Bronchial epithelial cell (primary cell): ENCODE data around the gene JARID2. TPM values are rescaled to one million over a fixed set of nuclear protein-coding genes. Genes with fewer than 3 reads are reported as not detected.

Experiments used
- DNase-seq: peaks from one replicate; pipeline ENCODE4 v3.0.0-alpha.2; 2010; ENCODE audit warnings: low read depth
- FAIRE-seq: peaks from 2 replicates; lab custom pipeline; 2011; peaks lifted over from hg19 to GRCh38; lab: Jason Lieb, UNC
- H3K27me3 ChIP-seq: 2 replicates; pipeline ENCODE4 v1.5.1; 2011; ENCODE audit warnings: low read length; ENCODE audit not compliant: control insufficient read depth, insufficient read depth
- H3K36me3 ChIP-seq: 2 replicates; pipeline ENCODE4 v1.5.1; 2011; ENCODE audit warnings: low read length; ENCODE audit not compliant: control insufficient read depth, insufficient read depth
- H3K4me3 ChIP-seq: 2 replicates; pipeline ENCODE4 v1.5.1; 2011; ENCODE audit warnings: mild to moderate bottlenecking, low read depth, low read length, control low read depth
- total RNA-seq: library from RNA; depleted of rRNA; stranded (reverse); fragments of >200 nt; gene quantifications from 2 replicates; pipeline ENCODE4 v1.2.1, GENCODE V29; 2014
- TF ChIP-seq, protein P1 (sequence below): IDR thresholded peaks from 2 replicates; pipeline ENCODE4 v1.5.1; 2011; ENCODE audit warnings: mild to moderate bottlenecking, moderate library complexity, low read length, control low read depth, inconsistent platforms; ENCODE audit not compliant: insufficient read depth, severe bottlenecking

JARID2 gene
- total RNA-seq, 1 donor from 2014 or later: 29.2 TPM

DNA sequence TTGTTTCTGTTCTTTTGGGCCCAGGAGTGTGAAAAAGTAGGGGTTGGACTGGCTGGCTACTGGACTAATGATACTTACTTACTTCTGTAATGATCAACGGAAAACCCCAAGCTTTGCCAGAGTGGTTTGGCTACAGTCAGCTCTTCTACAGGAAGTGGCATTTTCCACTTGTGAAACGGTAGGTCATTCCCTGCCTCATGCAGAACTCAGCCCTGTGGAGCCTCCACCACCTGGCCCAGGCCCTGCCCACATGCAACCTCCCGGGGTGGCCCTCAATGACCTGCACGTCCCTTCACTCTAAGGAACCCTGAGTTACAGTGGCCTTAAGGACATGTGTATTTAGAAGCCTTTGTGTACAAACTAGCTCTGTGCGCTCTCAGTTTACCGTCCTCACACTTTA is 276.6 kb downstream of the JARID2 start:
- H3K27me3 ChIP-seq: no peaks in the 10 kb centered on the region
- DNase-seq (no peak), FAIRE-seq (no peak)
- H3K36me3 ChIP-seq: peaks cover 14% of the 10 kb centered on the region
- no peak overlapping the region for H3K4me3 ChIP-seq
- TF ChIP-seq, protein P1, sequence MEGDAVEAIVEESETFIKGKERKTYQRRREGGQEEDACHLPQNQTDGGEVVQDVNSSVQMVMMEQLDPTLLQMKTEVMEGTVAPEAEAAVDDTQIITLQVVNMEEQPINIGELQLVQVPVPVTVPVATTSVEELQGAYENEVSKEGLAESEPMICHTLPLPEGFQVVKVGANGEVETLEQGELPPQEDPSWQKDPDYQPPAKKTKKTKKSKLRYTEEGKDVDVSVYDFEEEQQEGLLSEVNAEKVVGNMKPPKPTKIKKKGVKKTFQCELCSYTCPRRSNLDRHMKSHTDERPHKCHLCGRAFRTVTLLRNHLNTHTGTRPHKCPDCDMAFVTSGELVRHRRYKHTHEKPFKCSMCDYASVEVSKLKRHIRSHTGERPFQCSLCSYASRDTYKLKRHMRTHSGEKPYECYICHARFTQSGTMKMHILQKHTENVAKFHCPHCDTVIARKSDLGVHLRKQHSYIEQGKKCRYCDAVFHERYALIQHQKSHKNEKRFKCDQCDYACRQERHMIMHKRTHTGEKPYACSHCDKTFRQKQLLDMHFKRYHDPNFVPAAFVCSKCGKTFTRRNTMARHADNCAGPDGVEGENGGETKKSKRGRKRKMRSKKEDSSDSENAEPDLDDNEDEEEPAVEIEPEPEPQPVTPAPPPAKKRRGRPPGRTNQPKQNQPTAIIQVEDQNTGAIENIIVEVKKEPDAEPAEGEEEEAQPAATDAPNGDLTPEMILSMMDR: no peak

DNA sequence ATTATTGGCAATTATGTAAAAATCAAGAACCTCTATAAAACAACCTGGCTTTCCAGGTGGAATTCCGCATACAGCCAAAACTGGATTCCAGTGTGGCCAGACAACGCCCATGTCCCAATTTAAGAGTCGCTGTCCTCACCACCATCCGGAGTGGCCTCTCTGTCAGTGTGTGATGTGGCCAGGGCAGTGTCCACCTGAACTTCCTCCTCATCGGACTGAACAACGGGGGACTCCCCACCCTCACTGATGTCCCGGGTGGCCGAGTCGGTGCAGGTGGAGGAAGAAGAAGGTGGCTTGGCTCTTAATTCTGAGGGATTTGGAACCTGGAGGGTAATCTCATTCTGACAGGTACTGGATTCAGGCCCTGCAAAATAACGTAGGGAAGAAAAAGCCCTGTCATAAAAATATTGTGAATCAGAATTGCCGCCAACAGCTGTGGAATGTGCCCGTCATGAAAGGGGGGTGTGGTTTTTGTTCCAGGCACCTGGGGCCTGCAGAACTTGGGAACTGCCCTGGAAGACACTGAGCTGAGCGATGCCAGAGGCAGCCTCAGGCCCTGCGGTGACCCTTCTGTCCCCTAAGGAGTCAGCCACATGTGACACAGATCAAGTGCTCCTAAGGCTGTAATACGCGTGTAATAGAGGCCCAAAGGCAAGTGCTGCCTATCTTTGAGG is 277.1 kb downstream of the JARID2 start:
- TF ChIP-seq, protein P1: no peak
- H3K36me3 ChIP-seq: peaks cover 11% of the 10 kb centered on the region
- DNase-seq: no peak
- no peak overlapping the region for H3K4me3 ChIP-seq
- no peaks in the 10 kb centered on the region for H3K27me3 ChIP-seq
- FAIRE-seq: no peak

DNA sequence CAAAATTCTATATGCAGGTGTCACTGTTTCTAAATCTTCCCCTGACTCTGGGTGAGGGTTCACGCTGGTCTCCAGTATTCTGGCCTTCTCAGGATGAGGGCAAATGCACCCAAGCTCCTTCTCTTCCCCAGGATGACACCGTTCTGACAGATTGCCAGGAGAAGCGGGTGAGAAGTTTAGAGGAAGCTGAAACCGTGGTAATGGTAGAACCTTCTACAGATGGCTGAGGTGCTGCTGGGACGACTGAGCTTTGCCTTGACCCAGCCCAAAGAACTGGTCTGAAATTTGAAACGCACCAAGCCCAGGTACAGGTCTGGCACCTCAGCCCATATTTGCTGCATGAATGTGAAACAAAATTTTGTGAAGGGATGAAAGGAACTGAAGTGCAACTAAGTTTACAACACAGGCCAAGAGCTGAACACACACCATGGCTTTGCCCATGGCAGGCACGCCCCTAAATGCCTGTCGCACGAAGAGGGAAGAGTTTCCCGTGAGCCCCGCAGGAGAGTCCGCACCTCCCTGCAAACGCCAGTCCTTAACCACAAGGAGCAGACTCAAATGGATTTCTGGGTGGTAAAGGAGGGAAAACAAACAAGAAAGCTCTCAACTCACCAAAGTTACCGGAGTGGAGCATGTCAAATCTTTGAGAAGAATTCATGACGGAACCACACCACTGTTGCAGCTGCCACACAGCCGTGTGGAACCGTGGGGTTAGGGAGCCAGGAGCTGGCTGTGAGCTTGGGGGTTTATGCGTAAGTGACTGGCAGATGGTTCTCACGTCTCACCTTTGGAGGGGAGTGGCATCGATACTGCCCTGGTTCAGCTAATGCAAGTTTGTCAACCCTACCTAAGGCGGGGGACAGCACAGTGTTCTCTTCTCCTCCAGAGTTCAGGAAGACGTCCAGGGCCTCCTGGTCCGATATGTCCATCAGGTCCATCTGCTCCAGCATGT is 278.1 kb downstream of the JARID2 start:
- FAIRE-seq: no peak
- DNase-seq: no peak
- Histone ChIP-seq H3K36me3 (peaks cover 8% of the 10 kb centered on the region), H3K4me3 (no peak overlapping the region), H3K27me3 (no peaks in the 10 kb centered on the region)
- TF ChIP-seq, protein P1: no peak

DNA sequence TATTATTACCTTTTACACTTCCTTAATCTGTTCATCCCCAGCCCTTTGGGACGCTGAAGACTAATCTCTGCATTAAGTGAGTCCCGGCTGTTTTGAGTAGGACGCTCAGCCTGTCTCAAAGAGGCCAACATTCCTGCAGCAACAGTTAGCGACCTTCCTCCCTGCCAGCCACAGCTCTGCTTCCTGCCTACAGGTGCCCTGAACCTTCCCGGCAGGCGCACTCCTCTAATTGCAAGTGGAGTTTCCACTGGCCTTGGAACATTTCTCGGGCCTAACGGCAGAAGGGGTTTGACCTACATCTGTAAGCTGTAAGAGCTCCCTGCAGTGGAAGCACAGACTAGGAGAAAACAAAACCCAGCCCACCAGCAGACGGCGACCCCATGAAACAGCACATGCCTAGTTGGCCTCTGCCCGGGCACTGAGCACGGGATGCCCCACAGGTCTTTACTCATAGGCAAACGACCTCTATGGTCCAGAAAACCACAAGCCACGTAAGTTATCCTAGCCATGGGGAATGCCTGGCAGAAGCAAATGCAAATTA is 279.1 kb downstream of the JARID2 start:
- FAIRE-seq (no peak), DNase-seq (no peak)
- H3K36me3 ChIP-seq: peaks cover 7% of the 10 kb centered on the region
- no peaks in the 10 kb centered on the region for H3K27me3 ChIP-seq
- TF ChIP-seq, protein P1: no peak
- no peak overlapping the region for H3K4me3 ChIP-seq

DNA sequence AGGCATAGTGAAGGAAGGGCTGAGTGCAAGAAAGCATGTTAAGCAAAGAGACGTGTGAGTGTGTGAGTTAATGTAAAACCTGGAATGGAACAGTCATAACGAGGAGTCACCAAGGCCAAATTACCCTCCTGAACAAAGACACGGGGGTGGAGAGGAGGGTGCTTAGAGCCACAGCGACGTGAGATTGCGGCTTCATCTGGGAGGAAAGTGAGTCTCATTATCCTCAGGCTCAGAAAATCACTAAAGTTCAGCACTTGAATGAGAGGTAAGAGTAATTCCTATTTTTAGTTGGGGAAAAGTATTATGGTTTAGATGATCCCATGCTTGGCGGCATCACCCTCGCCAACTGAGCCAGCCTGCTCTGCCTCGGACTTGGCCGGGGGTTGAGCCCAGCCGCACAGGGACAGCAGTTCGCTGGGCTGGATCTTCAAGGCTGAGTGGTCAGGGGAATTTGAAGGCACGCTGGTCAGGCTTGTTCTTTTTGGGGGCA is 280.4 kb downstream of the JARID2 start:
- H3K27me3 ChIP-seq: no peaks in the 10 kb centered on the region
- TF ChIP-seq, protein P1: no peak
- no peak for DNase-seq
- peaks cover 3% of the 10 kb centered on the region for H3K36me3 ChIP-seq
- no peak for FAIRE-seq
- no peak overlapping the region for H3K4me3 ChIP-seq
